HCT116 (cell line): ENCODE results near the gene NFIA. TPM values are rescaled to one million over a fixed set of nuclear protein-coding genes. Genes with fewer than 3 reads are reported as not detected.

Experiments
- ATAC-seq: fragments of 200-7000 bp; cut with Tn5 transposase; 2 replicates; pipeline ENCODE4 v1.9.1; 2020; ENCODE audit warnings: mild to moderate bottlenecking, moderate library complexity
- BruUV-seq: library from RNA; stranded (reverse); fragments of 400-500 nt; replicated peaks from 2 replicates; lab custom pipeline; 2021; lab: Mats Ljungman, UMichigan
- CTCF ChIA-PET: fragments of 300-600 bp; sonication (Branson Sonifier 250); formaldehyde crosslinking; loops from one replicate; lab custom pipeline; 2021; ENCODE audit warnings: antibody characterized with exemption; lab: Charles Lee
- POLR2A ChIA-PET: fragments of 300-600, 350-600 bp; sonication (Branson Sonifier 250); formaldehyde crosslinking; loops from one replicate; lab custom pipeline; 2021; ENCODE audit warnings: antibody characterized with exemption; lab: Charles Lee
- RAD21 ChIA-PET, 2 experiments: fragments of 300-600 bp; sonication (Branson Sonifier 250); formaldehyde crosslinking; loops; one replicate each; lab custom pipeline; 2023; ENCODE audit warnings: low total read pairs in 2 of 2; ENCODE audit not compliant: uncharacterized antibody in 2 of 2, unreplicated experiment in 2 of 2, low non-redundant PET in 1 of 2; lab: Charles Lee
- DNase-seq: peaks from one replicate; pipeline ENCODE4 v3.0.0-alpha.2; 2010; ENCODE audit warnings: low read depth, low spot score
- H2AFZ ChIP-seq: fragments of 200-600 bp; shearing (Covaris generic), sonication (generic); 2 replicates; pipeline ENCODE4 v1.6.1; 2017; ENCODE audit warnings: low read depth, mixed run types, mixed read lengths, antibody characterized with exemption, low read length; ENCODE audit not compliant: poor library complexity, severe bottlenecking
- H3K27ac ChIP-seq: 2 replicates; pipeline ENCODE4 v1.5.1; 2012; ENCODE audit warnings: low read depth, low read length
- H3K27me3 ChIP-seq: fragments of 200-600 bp; sonication (generic); 2 replicates; pipeline ENCODE4 v1.6.1; 2016; ENCODE audit warnings: mixed run types, low read length, mixed read lengths; ENCODE audit not compliant: insufficient read depth
- H3K36me3 ChIP-seq, 2 experiments: fragments of 200-500 bp in 1 of 2; fragments of 200-600 bp in 1 of 2; sonication (Bioruptor generic) in 1 of 2; sonication (generic) in 1 of 2; 2 replicates each; pipeline versions ENCODE4 v1.5.1 to v1.6.1; 2014 to 2016; ENCODE audit warnings: low read length in 2 of 2, inconsistent platforms in 1 of 2, mixed read lengths in 1 of 2, mixed run types in 1 of 2; ENCODE audit not compliant: insufficient read depth in 2 of 2, control insufficient read depth in 1 of 2
- H3K4me1 ChIP-seq, 2 experiments: fragments of 200-600 bp in 1 of 2; sonication (generic) in 1 of 2; 2 replicates each; pipeline versions ENCODE4 v1.5.1 to v1.6.1; 2012 to 2017; ENCODE audit warnings: low read length in 2 of 2, inconsistent platforms in 1 of 2, mild to moderate bottlenecking in 1 of 2, mixed read lengths in 1 of 2, mixed run types in 1 of 2, moderate library complexity in 1 of 2; ENCODE audit not compliant: insufficient read depth in 2 of 2, control insufficient read depth in 1 of 2
- H3K4me2 ChIP-seq: fragments of 200-600 bp; sonication (generic); 2 replicates; pipeline ENCODE4 v1.6.1; 2017; ENCODE audit warnings: mixed run types, low read length, mixed read lengths
- H3K4me3 ChIP-seq, 2 experiments: fragments of 200-600 bp in 1 of 2; sonication (generic) in 1 of 2; replicated peaks in 1 of 2; 2 replicates each; pipeline ENCODE4 v1.5.1; 2011 to 2016; ENCODE audit warnings: low read length in 2 of 2, control low read depth in 1 of 2, low read depth in 1 of 2, mild to moderate bottlenecking in 1 of 2, mixed read lengths in 1 of 2, mixed run types in 1 of 2
- H3K79me2 ChIP-seq: fragments of 200-600 bp; sonication (generic); 2 replicates; pipeline ENCODE4 v1.6.1; 2017; ENCODE audit warnings: mild to moderate bottlenecking, mixed run types, low read length, moderate library complexity, mixed read lengths; ENCODE audit not compliant: insufficient read depth
- H3K9ac ChIP-seq: fragments of 200-600 bp; sonication (generic); 2 replicates; pipeline ENCODE4 v1.6.1; 2016; ENCODE audit warnings: low read length, mixed read lengths
- H3K9me2 ChIP-seq: fragments of 200-600 bp; sonication (generic), shearing (Covaris generic); 2 replicates; pipeline ENCODE4 v1.6.1; 2017; ENCODE audit warnings: mixed run types, mild to moderate bottlenecking, moderate library complexity; ENCODE audit not compliant: insufficient read depth
- H3K9me3 ChIP-seq, 2 experiments: fragments of 200-500 bp in 1 of 2; fragments of 200-600 bp in 1 of 2; sonication (Bioruptor generic) in 1 of 2; sonication (generic) in 1 of 2; 2 replicates each; pipeline ENCODE4 v1.6.1; 2014 to 2017; ENCODE audit warnings: low read length in 2 of 2, mixed read lengths in 2 of 2, inconsistent platforms in 1 of 2, low read depth in 1 of 2, mild to moderate bottlenecking in 1 of 2, mixed run types in 1 of 2, moderate library complexity in 1 of 2; ENCODE audit not compliant: control insufficient read depth in 1 of 2, insufficient read depth in 1 of 2
- H4K20me1 ChIP-seq: fragments of 200-600 bp; sonication (generic), shearing (Covaris generic); 2 replicates; pipeline ENCODE4 v1.6.1; 2017; ENCODE audit warnings: mixed run types, mild to moderate bottlenecking, moderate library complexity; ENCODE audit not compliant: insufficient read depth
- ATF3 ChIP-seq: IDR thresholded peaks from 2 replicates; pipeline ENCODE4 v1.6.1; 2012
- CBX3 ChIP-seq: IDR thresholded peaks from 2 replicates; pipeline ENCODE4 v1.6.1; 2012; ENCODE audit warnings: low read depth
- CEBPB ChIP-seq: IDR thresholded peaks from 2 replicates; pipeline ENCODE4 v1.6.1; 2012; ENCODE audit warnings: low read depth
- CTCF ChIP-seq, 3 experiments: fragments of 200-600 bp in 1 of 3; sonication (generic) in 1 of 3; IDR thresholded peaks in 2 of 3; conservative IDR thresholded peaks in 1 of 3; 2 replicates each; pipeline ENCODE4 v1.5.1; 2012 to 2017; ENCODE audit warnings: low read depth in 2 of 3, low read length in 2 of 3, antibody characterized with exemption in 1 of 3, borderline replicate concordance in 1 of 3, control low read depth in 1 of 3, mild to moderate bottlenecking in 1 of 3, mixed read lengths in 1 of 3, mixed run types in 1 of 3, moderate library complexity in 1 of 3; ENCODE audit not compliant: insufficient read depth in 1 of 3
- ELF1 ChIP-seq: IDR thresholded peaks from 2 replicates; pipeline ENCODE4 v1.6.1; 2012; ENCODE audit warnings: low read depth, borderline replicate concordance
- EZH2 ChIP-seq: fragments of 200-600 bp; sonication (generic); IDR thresholded peaks from 2 replicates; pipeline ENCODE4 v1.6.1; 2017; ENCODE audit warnings: antibody characterized with exemption, mixed run types
- FOSL1 ChIP-seq: IDR thresholded peaks from 2 replicates; pipeline ENCODE4 v1.6.1; 2012; ENCODE audit warnings: low read depth
- JUND ChIP-seq: IDR thresholded peaks from 2 replicates; pipeline ENCODE4 v1.6.1; 2012
- MAX ChIP-seq: IDR thresholded peaks from 2 replicates; pipeline ENCODE4 v1.6.1; 2012
- POLR2A ChIP-seq: IDR thresholded peaks from 2 replicates; pipeline ENCODE4 v1.7.0; 2011; ENCODE audit warnings: borderline replicate concordance; ENCODE audit not compliant: insufficient read depth, insufficient read length; ENCODE audit errors: extremely low read depth
- REST ChIP-seq: IDR thresholded peaks from 2 replicates; pipeline ENCODE4 v1.6.1; 2012; ENCODE audit warnings: low read depth
- SIN3A ChIP-seq: IDR thresholded peaks from 2 replicates; pipeline ENCODE4 v1.6.1; 2012; ENCODE audit warnings: low read depth
- SP1 ChIP-seq: IDR thresholded peaks from 2 replicates; pipeline ENCODE4 v1.6.1; 2012; ENCODE audit warnings: low read depth
- ZBTB33 ChIP-seq: IDR thresholded peaks from 2 replicates; pipeline ENCODE4 v1.6.1; 2011; ENCODE audit warnings: mild to moderate bottlenecking, low read length, moderate library complexity; ENCODE audit not compliant: insufficient replicate concordance; ENCODE audit errors: extremely low read depth
- ZFX ChIP-seq: fragments of 450-650 bp; IDR thresholded peaks from 2 replicates; pipeline ENCODE4 v1.6.1; 2017
- ZNF274 ChIP-seq: fragments of 200-500 bp; sonication (Bioruptor generic); IDR thresholded peaks from 2 replicates; pipeline ENCODE4 v1.6.1; 2014; ENCODE audit warnings: mild to moderate bottlenecking, low read depth, low read length, inconsistent platforms
- intact Hi-C: fragments of 100-400 bp; cut with micrococcal nuclease; formaldehyde crosslinking; loops from 2 replicates; pipeline ENCODE4 v1.10.0; 2022
- total RNA-seq: library from RNA; stranded (reverse); gene quantifications from one replicate; pipeline ENCODE4 v1.2.1, GENCODE V29; 2021; ENCODE audit not compliant: unreplicated experiment

Gene NFIA
- total RNA-seq, 1 experiment from 2014 or later: 17.2 TPM

GRCh38 chr1:61474963-61475362, 392.6 kb downstream of the NFIA start:
- Histone ChIP-seq H2AFZ (no peak overlapping the region), H3K4me3 (no peak overlapping the region), H3K36me3 (no peaks in the 10 kb centered on the region), H3K9ac (no peak overlapping the region), H3K79me2 (no peaks in the 10 kb centered on the region), H3K27me3 (no peaks in the 10 kb centered on the region), H3K27ac (no peak overlapping the region), H4K20me1 (no peaks in the 10 kb centered on the region), H3K9me3 (no peaks in the 10 kb centered on the region), H3K4me1 (no peaks in the 10 kb centered on the region), H3K9me2 (no peaks in the 10 kb centered on the region), H3K4me2 (no peak overlapping the region)
- no TSS peak for BruUV-seq
- CTCF ChIA-PET: no interaction called here
- POLR2A ChIA-PET: no interaction called here
- ATAC-seq (no peak), DNase-seq (no peak)
- no peak for TF ChIP-seq ELF1
- TF ChIP-seq POLR2A: no peak
- no peak for TF ChIP-seq REST
- no peak for TF ChIP-seq CBX3
- TF ChIP-seq FOSL1: no peak
- no peak for TF ChIP-seq ZNF274
- no peak for TF ChIP-seq ZFX
- TF ChIP-seq SP1: no peak
- TF ChIP-seq ZBTB33: no peak
- no peak for TF ChIP-seq EZH2
- no peak for TF ChIP-seq ATF3
- no peak for TF ChIP-seq JUND
- no peak for TF ChIP-seq MAX
- no peak for TF ChIP-seq CTCF (IDR thresholded peaks at IDR 0.05 in 2 of 3, conservative IDR thresholded peaks at IDR 0.05 in 1 of 3; ENCODE audit: borderline replicate concordance in 1 of 3, insufficient read depth in 1 of 3, low read depth in 2 of 3, low read length in 2 of 3)
- no peak for TF ChIP-seq SIN3A
- TF ChIP-seq CEBPB: no peak
- RAD21 ChIA-PET: no interaction called here
- intact Hi-C loops: no loop called here
